CD4-positive, alpha-beta memory T cell (primary cell): ENCODE results near the gene CADM2. TPM values are rescaled to one million over a fixed set of nuclear protein-coding genes. Genes with fewer than 3 reads are reported as not detected.

Source experiments
- CTCF ChIA-PET: fragments of 350-600 bp; sonication (Branson Sonifier 250); formaldehyde crosslinking; loops from one replicate; lab custom pipeline; 2021; ENCODE audit warnings: inconsistent platforms; ENCODE audit not compliant: partially characterized antibody; lab: Charles Lee
- POLR2A ChIA-PET: fragments of 350-600 bp; sonication (Branson Sonifier 250); formaldehyde crosslinking; loops from one replicate; lab custom pipeline; 2021; ENCODE audit not compliant: partially characterized antibody; lab: Charles Lee
- DNase-seq, 5 donors: peaks; one replicate each; pipeline versions ENCODE4 v3.0.0 to v3.0.0-alpha.2; 2020 to 2022; ENCODE audit warnings: mixed read lengths in 1 of 5
- H3K27ac ChIP-seq: one replicate; pipeline ENCODE4 v1.7.0; 2013; ENCODE audit warnings: low read depth, low read length
- H3K27me3 ChIP-seq: 2 replicates; pipeline ENCODE4 v1.7.0; 2013; ENCODE audit warnings: mild to moderate bottlenecking, low read length, moderate library complexity; ENCODE audit not compliant: insufficient read depth
- H3K36me3 ChIP-seq: 2 replicates; pipeline ENCODE4 v1.7.0; 2013; ENCODE audit warnings: mild to moderate bottlenecking, low read length, moderate library complexity; ENCODE audit not compliant: insufficient read depth
- H3K4me1 ChIP-seq: 2 replicates; pipeline ENCODE4 v1.7.0; 2013; ENCODE audit warnings: mild to moderate bottlenecking, low read length, moderate library complexity; ENCODE audit not compliant: insufficient read depth
- H3K4me3 ChIP-seq, 2 donors: one replicate each; pipeline ENCODE4 v1.7.0; 2013; ENCODE audit warnings: low read length in 2 of 2, mild to moderate bottlenecking in 1 of 2
- H3K9me3 ChIP-seq, 2 donors: one replicate each; pipeline ENCODE4 v1.7.0; 2013; ENCODE audit warnings: low read length in 2 of 2, control low read depth in 1 of 2; ENCODE audit not compliant: control insufficient read depth in 1 of 2
- H3K27ac Mint-ChIP-seq, 7 donors: one replicate each; pipeline ENCODE4 v1.8.0; 2020 to 2021; ENCODE audit warnings: mixed read lengths in 7 of 7, mild to moderate bottlenecking in 6 of 7, inconsistent platforms in 3 of 7, moderate library complexity in 3 of 7
- H3K27me3 Mint-ChIP-seq, 2 donors: one replicate each; pipeline ENCODE4 v1.8.0; 2020 to 2021; ENCODE audit warnings: mixed read lengths in 2 of 2
- H3K36me3 Mint-ChIP-seq, 2 donors: one replicate each; pipeline ENCODE4 v1.8.0; 2020 to 2021; ENCODE audit warnings: mixed read lengths in 2 of 2, inconsistent platforms in 1 of 2, mild to moderate bottlenecking in 1 of 2
- H3K4me1 Mint-ChIP-seq, 4 donors: one replicate each; pipeline ENCODE4 v1.8.0; 2020 to 2021; ENCODE audit warnings: mixed read lengths in 4 of 4, mild to moderate bottlenecking in 1 of 4
- H3K4me3 Mint-ChIP-seq, 8 donors: one replicate each; pipeline ENCODE4 v1.8.0; 2020 to 2021; ENCODE audit warnings: mixed read lengths in 8 of 8, mild to moderate bottlenecking in 7 of 8, moderate library complexity in 6 of 8, inconsistent platforms in 3 of 8
- H3K9me3 Mint-ChIP-seq, 8 donors: one replicate each; pipeline ENCODE4 v1.8.0; 2020 to 2021; ENCODE audit warnings: mixed read lengths in 8 of 8, mild to moderate bottlenecking in 5 of 8, inconsistent platforms in 3 of 8, moderate library complexity in 1 of 8
- intact Hi-C: fragments of 100-400 bp; cut with micrococcal nuclease; formaldehyde crosslinking; loops from one replicate; pipeline ENCODE4 v1.15.1; 2023
- polyA plus RNA-seq, 2 donors: library from polyadenylated mRNA; unstranded; fragments of 300-500 nt; fragmentation: Illumina TruSeq; gene quantifications; one replicate each; pipeline ENCODE4 v1.2.3, GENCODE V29; 2021
- total RNA-seq, 2 experiments: library from RNA; stranded (reverse); gene quantifications; one replicate each; pipeline ENCODE4 v1.2.3, GENCODE V29; 2021

CADM2 gene
- total and polyA plus RNA-seq, 4 experiments from 2014 or later, result 0.21 to 0.38 TPM; not detected in 2

GRCh38 chr3:85725809-85726208 lies 767.0 kb downstream of the CADM2 start:
- no peaks in the 10 kb centered on the region for H3K4me1 ChIP-seq
- no peaks in the 10 kb centered on the region for H3K27me3 ChIP-seq
- no peak overlapping the region for H3K27ac ChIP-seq
- H3K27ac Mint-ChIP-seq, result no peak overlapping the region
- peaks cover 0 to 13% (median 5%) of the 10 kb centered on the region in 8 donors for H3K9me3 Mint-ChIP-seq
- H3K4me3 ChIP-seq, result no peak overlapping the region
- DNase-seq, result no peak
- no peaks in the 10 kb centered on the region for H3K36me3 ChIP-seq
- no peaks in the 10 kb centered on the region for H3K27me3 Mint-ChIP-seq
- H3K36me3 Mint-ChIP-seq, result no peaks in the 10 kb centered on the region
- H3K4me3 Mint-ChIP-seq, result no peak overlapping the region
- no peaks in the 10 kb centered on the region for H3K9me3 ChIP-seq
- no peaks in the 10 kb centered on the region for H3K4me1 Mint-ChIP-seq
- POLR2A ChIA-PET, result no interaction called here
- CTCF ChIA-PET, result no interaction called here
- intact Hi-C loops, result no loop called here

GRCh38 chr3:85726241-85726640 lies 767.5 kb downstream of the CADM2 start:
- Mint-ChIP-seq H3K36me3 (no peaks in the 10 kb centered on the region), H3K27me3 (no peaks in the 10 kb centered on the region), H3K4me1 (no peaks in the 10 kb centered on the region), H3K27ac (no peak overlapping the region), H3K4me3 (no peak overlapping the region), H3K9me3 (peaks cover 0 to 12% (median 5%) of the 10 kb centered on the region in 8 donors)
- H3K4me3 ChIP-seq, result no peak overlapping the region
- H3K27ac ChIP-seq, result no peak overlapping the region
- ChIA-PET CTCF (no interaction called here), POLR2A (no interaction called here)
- DNase-seq, result no peak
- no peaks in the 10 kb centered on the region for H3K27me3 ChIP-seq
- no peaks in the 10 kb centered on the region for H3K9me3 ChIP-seq
- no peaks in the 10 kb centered on the region for H3K36me3 ChIP-seq
- H3K4me1 ChIP-seq, result no peaks in the 10 kb centered on the region
- intact Hi-C loops, result no loop called here

- Mint-ChIP-seq H3K27me3 (no peaks in the 10 kb centered on the region), H3K9me3 (peaks cover 0 to 17% (median 8%) of the 10 kb centered on the region in 8 donors), H3K36me3 (no peaks in the 10 kb centered on the region), H3K4me3 (no peak overlapping the region), H3K4me1 (no peaks in the 10 kb centered on the region), H3K27ac (no peak overlapping the region)
- H3K4me3 ChIP-seq, result no peak overlapping the region
- intact Hi-C loops, result no loop called here
- no peaks in the 10 kb centered on the region for H3K9me3 ChIP-seq
- ChIA-PET POLR2A (no interaction called here), CTCF (no interaction called here)
- H3K4me1 ChIP-seq, result no peaks in the 10 kb centered on the region
- H3K27me3 ChIP-seq, result no peaks in the 10 kb centered on the region
- no peaks in the 10 kb centered on the region for H3K36me3 ChIP-seq
- no peak overlapping the region for H3K27ac ChIP-seq
- DNase-seq, result no peak
Observed at GRCh38 chr3:85737846-85738245, 779.1 kb downstream of the CADM2 start.

GRCh38 chr3:85740561-85740960 lies 781.8 kb downstream of the CADM2 start:
- Mint-ChIP-seq H3K36me3 (no peaks in the 10 kb centered on the region), H3K4me1 (no peaks in the 10 kb centered on the region)
- POLR2A ChIA-PET, result no interaction called here

GRCh38 chr3:85758442-85758841 lies 799.7 kb downstream of the CADM2 start:
- POLR2A ChIA-PET, result no interaction called here
- Mint-ChIP-seq H3K9me3 (peaks cover 2 to 16% (median 9%) of the 10 kb centered on the region in 8 donors), H3K27me3 (no peaks in the 10 kb centered on the region), H3K4me3 (no peak overlapping the region), H3K4me1 (no peaks in the 10 kb centered on the region), H3K36me3 (no peaks in the 10 kb centered on the region), H3K27ac (no peak overlapping the region)
- CTCF ChIA-PET, result no interaction called here
- Histone ChIP-seq H3K4me3 (no peak overlapping the region), H3K27ac (no peak overlapping the region), H3K4me1 (no peaks in the 10 kb centered on the region), H3K27me3 (no peaks in the 10 kb centered on the region), H3K9me3 (peaks cover 0 to 3% of the 10 kb centered on the region in 2 donors), H3K36me3 (no peaks in the 10 kb centered on the region)
- DNase-seq, result no peak
- intact Hi-C loops, result no loop called here

More at GRCh38 chr3:85740561-85740960, 781.8 kb downstream of the CADM2 start:
- no peaks in the 10 kb centered on the region for H3K4me1 ChIP-seq
- CTCF ChIA-PET, result no interaction called here
- H3K4me3 ChIP-seq, result no peak overlapping the region
- no peaks in the 10 kb centered on the region for H3K27me3 ChIP-seq
- Mint-ChIP-seq H3K4me3 (no peak overlapping the region), H3K27ac (no peak overlapping the region), H3K9me3 (peaks cover 0 to 15% (median 11%) of the 10 kb centered on the region in 8 donors), H3K27me3 (no peaks in the 10 kb centered on the region)
- no peaks in the 10 kb centered on the region for H3K36me3 ChIP-seq
- DNase-seq, result no peak
- no peak overlapping the region for H3K27ac ChIP-seq
- no peaks in the 10 kb centered on the region for H3K9me3 ChIP-seq
- intact Hi-C loops, result no loop called here

- no peak overlapping the region for H3K4me3 ChIP-seq
- H3K9me3 Mint-ChIP-seq, result peaks cover 0 to 8% (median 7%) of the 10 kb centered on the region in 8 donors
- H3K27me3 Mint-ChIP-seq, result no peaks in the 10 kb centered on the region
- H3K27ac Mint-ChIP-seq, result no peak overlapping the region
- no peak for DNase-seq
- CTCF ChIA-PET, result no interaction called here
- no peaks in the 10 kb centered on the region for H3K4me1 Mint-ChIP-seq
- no peaks in the 10 kb centered on the region for H3K27me3 ChIP-seq
- POLR2A ChIA-PET, result no interaction called here
- no peaks in the 10 kb centered on the region for H3K4me1 ChIP-seq
- no peak overlapping the region for H3K27ac ChIP-seq
- H3K9me3 ChIP-seq, result peaks cover 0 to 3% of the 10 kb centered on the region in 2 donors
- intact Hi-C loops, result no loop called here
- H3K4me3 Mint-ChIP-seq, result no peak overlapping the region
- no peaks in the 10 kb centered on the region for H3K36me3 ChIP-seq
- H3K36me3 Mint-ChIP-seq, result no peaks in the 10 kb centered on the region
Observed at GRCh38 chr3:85760342-85760741, 801.6 kb downstream of the CADM2 start.

- peaks cover 0 to 8% (median 2%) of the 10 kb centered on the region in 8 donors for H3K9me3 Mint-ChIP-seq
- no peaks in the 10 kb centered on the region for H3K36me3 ChIP-seq
- no peak overlapping the region for H3K27ac ChIP-seq
- no peaks in the 10 kb centered on the region for H3K27me3 ChIP-seq
- CTCF ChIA-PET, result no interaction called here
- no peaks in the 10 kb centered on the region for H3K27me3 Mint-ChIP-seq
- POLR2A ChIA-PET, result no interaction called here
- no peaks in the 10 kb centered on the region for H3K9me3 ChIP-seq
- no peaks in the 10 kb centered on the region for H3K36me3 Mint-ChIP-seq
- no peak overlapping the region for H3K4me3 Mint-ChIP-seq
- DNase-seq, result no peak
- H3K4me1 Mint-ChIP-seq, result no peaks in the 10 kb centered on the region
- no peaks in the 10 kb centered on the region for H3K4me1 ChIP-seq
- H3K27ac Mint-ChIP-seq, result peak overlapping the region in 1 of 7 donors; percentile 10
- H3K4me3 ChIP-seq, result no peak overlapping the region
- intact Hi-C loops, result no loop called here
Observed at GRCh38 chr3:85780806-85781205, 822.0 kb downstream of the CADM2 start.

- no peak overlapping the region for H3K4me3 Mint-ChIP-seq
- H3K27ac Mint-ChIP-seq, result no peak overlapping the region
- Histone ChIP-seq H3K4me1 (no peaks in the 10 kb centered on the region), H3K9me3 (no peaks in the 10 kb centered on the region), H3K36me3 (no peaks in the 10 kb centered on the region), H3K4me3 (no peak overlapping the region), H3K27me3 (no peaks in the 10 kb centered on the region), H3K27ac (no peak overlapping the region)
- peaks cover 0 to 8% (median 2%) of the 10 kb centered on the region in 8 donors for H3K9me3 Mint-ChIP-seq
- intact Hi-C loops, result no loop called here
- no peaks in the 10 kb centered on the region for H3K36me3 Mint-ChIP-seq
- no peaks in the 10 kb centered on the region for H3K4me1 Mint-ChIP-seq
- POLR2A ChIA-PET, result no interaction called here
- no peak for DNase-seq
- CTCF ChIA-PET, result no interaction called here
- H3K27me3 Mint-ChIP-seq, result no peaks in the 10 kb centered on the region
Observed at GRCh38 chr3:85781806-85782205, 823.0 kb downstream of the CADM2 start.
